ENCODE measurements around the gene DDI1.

The DDI1 gene

GRCh38 chr11:104000798-104001197 lies 35.6 kb upstream of the DDI1 start:
- TF ChIP-seq SIN3A (IDR thresholded peaks at IDR 0.05; ENCODE audit: borderline replicate concordance, insufficient read depth, low read length): no peak
- no peak for TF ChIP-seq POLR2AphosphoS5 (IDR thresholded peaks at IDR 0.05; ENCODE audit: low read depth, low read length)
- TF ChIP-seq REST (IDR thresholded peaks at IDR 0.05; ENCODE audit: insufficient read depth in 1 of 2, low read depth in 2 of 2, low read length in 2 of 2): no peak
- no peak for TF ChIP-seq FOXP2 (optimal IDR thresholded peaks at IDR 0.05; ENCODE audit: borderline replicate concordance, extremely low read depth, extremely low read length, insufficient read depth)

GRCh38 chr11:104001561-104002056 lies 34.8 kb upstream of the DDI1 start:
- TF ChIP-seq FOXP2 (optimal IDR thresholded peaks at IDR 0.05; ENCODE audit: borderline replicate concordance, extremely low read depth, extremely low read length, insufficient read depth): no peak

- TF ChIP-seq SIN3A (IDR thresholded peaks at IDR 0.05; ENCODE audit: borderline replicate concordance, insufficient read depth, low read length) (no peak), FOXP2 (optimal IDR thresholded peaks at IDR 0.05; ENCODE audit: borderline replicate concordance, extremely low read depth, extremely low read length, insufficient read depth) (no peak), POLR2AphosphoS5 (IDR thresholded peaks at IDR 0.05; ENCODE audit: low read depth, low read length) (no peak), REST (IDR thresholded peaks at IDR 0.05; ENCODE audit: insufficient read depth in 1 of 2, low read depth in 2 of 2, low read length in 2 of 2) (no peak), TAF1 (IDR thresholded peaks at IDR 0.05; ENCODE audit: borderline replicate concordance, insufficient read depth, low read length) (no peak)
Observed at GRCh38 chr11:104003491-104003890, 32.9 kb upstream of the DDI1 start.

GRCh38 chr11:104005234-104005855 lies 31.1 kb upstream of the DDI1 start:
- TF ChIP-seq POLR2AphosphoS5 (IDR thresholded peaks at IDR 0.05; ENCODE audit: low read depth, low read length): no peak
- no peak for TF ChIP-seq REST (IDR thresholded peaks at IDR 0.05; ENCODE audit: insufficient read depth in 1 of 2, low read depth in 2 of 2, low read length in 2 of 2)
- TF ChIP-seq SIN3A (IDR thresholded peaks at IDR 0.05; ENCODE audit: borderline replicate concordance, insufficient read depth, low read length): no peak
- no peak for TF ChIP-seq TAF1 (IDR thresholded peaks at IDR 0.05; ENCODE audit: borderline replicate concordance, insufficient read depth, low read length)
- no peak for TF ChIP-seq FOXP2 (optimal IDR thresholded peaks at IDR 0.05; ENCODE audit: borderline replicate concordance, extremely low read depth, extremely low read length, insufficient read depth)

GRCh38 chr11:104009744-104010143 lies 26.7 kb upstream of the DDI1 start:
- TF ChIP-seq TAF1 (IDR thresholded peaks at IDR 0.05; ENCODE audit: borderline replicate concordance, insufficient read depth, low read length) (no peak), FOXP2 (optimal IDR thresholded peaks at IDR 0.05; ENCODE audit: borderline replicate concordance, extremely low read depth, extremely low read length, insufficient read depth) (no peak), SIN3A (IDR thresholded peaks at IDR 0.05; ENCODE audit: borderline replicate concordance, insufficient read depth, low read length) (no peak), POLR2AphosphoS5 (IDR thresholded peaks at IDR 0.05; ENCODE audit: low read depth, low read length) (no peak), REST (IDR thresholded peaks at IDR 0.05; ENCODE audit: insufficient read depth in 1 of 2, low read depth in 2 of 2, low read length in 2 of 2) (no peak)
